RPMI7951 (cell line): Measurements from ENCODE around the gene ANGPTL8. TPM values are rescaled to one million over a fixed set of nuclear protein-coding genes. Genes with fewer than 3 reads are reported as not detected.
A peak's percentile ranks its signal among the peaks of the same experiment; 100 is the strongest.

ENCODE experiments used
- DNase-seq: peaks from one replicate; pipeline ENCODE4 v3.0.0-alpha.2; 2012; ENCODE audit warnings: low read depth
- total RNA-seq: library from RNA; depleted of rRNA; stranded (reverse); fragments of >200 nt; shearing (Covaris generic); gene quantifications from 2 replicates; pipeline ENCODE4 v1.2.3, GENCODE V29; 2014

Gene ANGPTL8
- total RNA-seq, 1 experiment from 2014 or later = not detected

GRCh38 chr19:11261431-11261970, 22.1 kb downstream of the ANGPTL8 start:
- DNase-seq = no peak

GRCh38 chr19:11261971-11262839, 22.8 kb downstream of the ANGPTL8 start, which contains the start of gene DOCK6:
TSS of gene DOCK6 (minus strand) at chr19:11262524. CDS start at chr19:11262440, 84 bp downstream.
- no peak for DNase-seq

DNA sequence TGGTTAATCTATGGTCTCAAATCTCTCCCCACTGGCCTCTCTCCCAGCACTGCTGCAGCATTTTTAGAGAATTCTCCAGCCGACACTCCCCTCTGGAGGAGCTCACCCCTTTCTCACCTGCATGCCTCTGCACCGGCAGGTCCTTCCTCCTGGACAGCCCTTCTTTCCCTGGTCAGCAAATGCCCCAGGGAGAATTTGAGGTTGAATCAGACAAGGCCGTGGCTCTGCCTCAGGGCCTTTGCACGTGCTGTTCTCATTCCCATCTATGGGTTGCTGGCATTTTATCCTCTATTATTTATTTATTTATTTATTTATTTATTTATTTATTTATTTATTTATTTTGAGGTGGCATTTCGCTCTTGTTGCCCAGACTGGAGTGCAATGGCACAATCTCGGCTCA, 24.3 kb downstream of the ANGPTL8 start:
- no peak for DNase-seq

DNA sequence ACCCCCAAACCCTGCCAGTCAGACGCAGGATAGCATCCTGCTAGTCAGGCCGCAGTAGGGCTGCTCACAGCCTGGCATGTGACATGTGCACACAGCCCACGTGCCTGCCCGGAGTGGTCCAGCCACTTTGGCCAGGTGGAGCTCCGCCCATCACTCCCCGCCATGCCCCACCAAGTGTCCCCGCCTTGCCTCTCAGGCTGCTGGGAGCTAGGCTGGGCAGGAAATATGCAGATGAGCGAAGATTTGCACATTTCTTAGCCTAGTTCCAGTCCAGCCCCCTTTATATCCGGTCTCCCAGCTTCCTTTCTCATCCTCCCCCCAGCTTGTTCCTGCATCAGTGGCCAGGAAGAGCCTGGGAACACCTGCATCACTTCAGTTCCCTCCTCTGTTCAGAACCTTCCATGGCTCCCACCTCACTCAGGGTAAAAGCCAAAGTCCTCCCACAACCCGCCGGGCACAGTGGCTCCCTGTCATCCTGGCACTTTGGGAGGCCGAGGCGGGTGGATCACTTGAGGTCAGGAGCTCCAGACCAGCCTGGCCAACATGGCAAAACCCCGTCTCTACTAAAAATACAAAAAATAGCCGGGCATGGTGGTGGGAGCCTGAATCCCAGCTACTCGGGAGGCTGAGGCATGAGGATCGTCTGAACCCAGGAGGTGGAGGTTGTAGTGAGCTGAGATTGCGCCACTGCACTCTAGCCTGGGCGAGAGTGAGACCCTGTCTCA, 25.2 kb downstream of the ANGPTL8 start:
- no peak for DNase-seq

DNA sequence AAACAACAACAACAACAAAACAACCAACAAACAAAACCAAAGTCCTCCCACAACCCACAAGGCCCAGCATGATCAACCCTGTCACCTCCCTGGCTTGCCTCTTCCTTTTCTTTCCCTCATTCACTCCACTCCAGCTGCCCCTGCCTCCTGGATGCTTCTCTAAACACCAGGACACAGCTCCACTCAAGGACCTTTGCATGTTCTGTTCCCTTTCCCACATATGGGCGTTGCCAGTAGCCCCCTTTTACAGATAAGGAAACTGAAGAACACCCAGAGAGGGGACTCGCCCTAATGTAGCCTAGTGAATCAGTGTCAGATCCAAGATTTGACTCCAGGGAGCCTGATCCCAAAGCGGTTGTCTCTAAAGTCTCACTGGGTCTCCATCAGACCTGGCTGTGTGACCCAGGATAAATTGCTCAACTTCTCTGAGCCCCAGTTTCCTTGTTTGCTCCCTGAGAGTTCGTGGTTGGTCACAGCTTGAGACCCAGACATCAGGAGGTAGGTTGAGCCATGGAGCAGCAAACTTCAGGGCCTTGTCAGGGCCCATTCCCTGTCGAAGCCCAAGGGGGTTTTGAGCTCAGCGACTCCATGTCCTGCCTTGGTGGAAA, 25.9 kb downstream of the ANGPTL8 start:
- DNase-seq = no peak

GRCh38 chr19:11265785-11266236, 26.4 kb downstream of the ANGPTL8 start:
- DNase-seq = peak; percentile 47

- no peak for DNase-seq
Measured at GRCh38 chr19:11267316-11268085, 28.1 kb downstream of the ANGPTL8 start.

GRCh38 chr19:11268783-11269267, 29.4 kb downstream of the ANGPTL8 start:
- peak; percentile 81 for DNase-seq

DNA sequence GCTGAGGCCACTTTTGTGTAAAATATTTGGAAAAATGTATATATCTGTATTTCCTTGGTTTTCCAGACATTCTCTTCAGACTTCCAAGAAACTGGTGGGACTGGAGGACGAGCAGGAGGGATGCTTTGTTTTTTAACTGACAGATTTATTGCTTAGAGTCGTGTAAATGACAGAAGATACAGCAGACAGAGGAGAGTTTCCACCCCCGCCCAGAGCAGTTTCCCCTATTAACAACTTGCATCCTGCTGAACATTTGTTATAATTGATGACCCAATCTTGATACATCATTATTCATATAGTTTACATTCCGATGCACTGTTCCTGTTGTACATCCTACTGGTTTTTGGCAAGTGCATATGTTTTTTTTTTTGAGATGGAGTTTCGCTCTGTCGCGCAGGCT, 30.0 kb downstream of the ANGPTL8 start:
- DNase-seq = no peak

DNA sequence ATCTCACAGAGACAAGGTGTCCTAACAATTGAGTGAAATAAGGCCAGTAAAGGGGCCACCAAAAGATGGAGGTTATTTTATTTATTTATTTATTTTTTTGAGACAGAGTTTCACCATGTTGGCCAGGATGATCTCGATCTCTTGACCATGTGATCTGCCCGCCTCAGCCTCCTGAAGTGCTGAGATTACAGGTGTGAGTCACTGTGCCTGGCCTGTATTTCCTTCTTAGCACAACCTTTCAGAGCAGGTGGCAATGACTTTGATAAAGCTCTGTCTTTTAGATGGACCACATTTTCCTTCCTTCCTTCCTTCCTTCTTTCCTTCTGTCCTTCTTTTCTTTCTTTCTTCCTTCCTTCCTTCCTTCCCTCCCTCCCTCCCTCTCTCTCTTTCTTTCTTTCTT, 33.9 kb downstream of the ANGPTL8 start:
- no peak for DNase-seq

DNA sequence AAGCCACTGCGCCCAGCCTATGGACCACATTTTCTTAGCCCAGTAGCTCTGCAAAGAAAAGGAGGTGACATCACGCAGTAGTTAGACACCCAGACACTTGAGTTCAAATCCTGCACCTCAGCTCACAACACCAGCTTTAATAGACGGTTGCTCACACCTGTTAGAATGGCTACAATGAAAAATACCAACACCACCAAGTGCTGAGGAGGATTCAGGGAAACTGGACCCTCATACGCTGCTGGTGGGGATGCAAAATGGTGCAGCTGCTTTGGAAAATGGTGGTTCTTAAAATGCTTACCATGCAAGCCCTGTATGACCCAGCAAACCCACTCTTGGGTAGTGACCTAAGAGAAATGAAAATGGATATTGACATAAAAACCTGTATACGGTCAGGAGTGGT, 34.6 kb downstream of the ANGPTL8 start:
- DNase-seq = no peak

DNA sequence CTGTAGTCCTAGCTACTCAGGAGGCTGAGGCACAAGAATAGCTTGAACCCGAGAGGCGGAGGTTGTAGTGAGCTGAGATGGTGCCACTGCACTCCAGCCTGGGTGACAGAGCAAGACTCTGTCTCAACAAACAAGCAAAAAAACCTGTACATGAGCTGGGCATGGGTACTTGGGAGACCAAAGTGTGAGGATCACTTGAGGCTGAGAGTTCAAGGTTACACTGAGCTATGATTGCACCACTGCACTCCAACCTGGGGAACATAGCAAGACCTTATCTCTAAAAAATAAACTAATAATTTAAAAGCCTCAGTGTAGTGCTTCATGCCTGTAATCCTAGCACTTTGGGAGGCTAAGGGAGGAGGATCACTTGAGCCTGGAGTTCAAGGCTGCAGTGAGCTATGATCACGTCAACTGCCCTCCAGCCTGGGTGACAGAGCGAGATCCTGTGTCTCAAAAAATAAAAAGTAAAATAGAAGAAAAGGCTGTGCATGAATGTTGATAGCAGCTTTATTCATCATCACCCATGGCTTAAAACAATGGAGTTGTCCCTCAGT, 35.2 kb downstream of the ANGPTL8 start:
- DNase-seq = no peak

- no peak for DNase-seq
Measured at GRCh38 chr19:11278670-11279069, 39.3 kb downstream of the ANGPTL8 start.

- DNase-seq = peak; percentile 59
Measured at GRCh38 chr19:11279505-11280236, 40.3 kb downstream of the ANGPTL8 start.

GRCh38 chr19:11281356-11282049, 42.1 kb downstream of the ANGPTL8 start:
- peak; percentile 50 for DNase-seq

GRCh38 chr19:11284515-11284914, 45.1 kb downstream of the ANGPTL8 start:
- no peak for DNase-seq

- peak; percentile 42 for DNase-seq
Measured at GRCh38 chr19:11286312-11286974, 47.0 kb downstream of the ANGPTL8 start.

DNA sequence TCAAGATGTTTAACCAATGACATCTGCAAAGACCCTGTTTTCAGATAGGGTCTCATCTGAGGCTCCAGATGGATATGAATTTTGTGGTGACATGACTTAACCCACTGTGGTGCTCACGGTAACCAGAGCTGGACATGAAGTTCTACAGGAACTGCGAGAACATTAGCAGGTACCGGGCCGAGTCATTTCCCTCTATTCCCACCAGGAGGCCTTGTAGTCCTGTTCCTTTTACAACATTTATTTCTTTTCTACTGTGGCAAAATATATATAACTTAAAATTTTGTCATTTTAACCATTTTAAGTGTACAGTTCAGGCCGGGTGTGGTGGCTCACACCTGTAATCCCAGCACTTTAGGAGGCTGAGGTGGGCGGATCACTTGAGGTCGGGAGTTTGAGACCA, 48.9 kb downstream of the ANGPTL8 start:
- no peak for DNase-seq

GRCh38 chr19:11290256-11290655, 50.8 kb downstream of the ANGPTL8 start:
- DNase-seq = no peak
